SIG-M5 treated with dmso at 0.1 percent for 504 hours (cell line): ENCODE data around the gene CLCA4.
"Not testable (repeated sequence)": the region's sequence is repeated elsewhere in the genome, so short reads cannot be mapped to it uniquely, and the experiment has no call there.

Experiments used
- DNase-seq: peaks from one replicate; lab custom pipeline; 2025; ENCODE audit not compliant: unreplicated experiment; lab: John Stamatoyannopoulos, UW

Gene CLCA4, protein sequence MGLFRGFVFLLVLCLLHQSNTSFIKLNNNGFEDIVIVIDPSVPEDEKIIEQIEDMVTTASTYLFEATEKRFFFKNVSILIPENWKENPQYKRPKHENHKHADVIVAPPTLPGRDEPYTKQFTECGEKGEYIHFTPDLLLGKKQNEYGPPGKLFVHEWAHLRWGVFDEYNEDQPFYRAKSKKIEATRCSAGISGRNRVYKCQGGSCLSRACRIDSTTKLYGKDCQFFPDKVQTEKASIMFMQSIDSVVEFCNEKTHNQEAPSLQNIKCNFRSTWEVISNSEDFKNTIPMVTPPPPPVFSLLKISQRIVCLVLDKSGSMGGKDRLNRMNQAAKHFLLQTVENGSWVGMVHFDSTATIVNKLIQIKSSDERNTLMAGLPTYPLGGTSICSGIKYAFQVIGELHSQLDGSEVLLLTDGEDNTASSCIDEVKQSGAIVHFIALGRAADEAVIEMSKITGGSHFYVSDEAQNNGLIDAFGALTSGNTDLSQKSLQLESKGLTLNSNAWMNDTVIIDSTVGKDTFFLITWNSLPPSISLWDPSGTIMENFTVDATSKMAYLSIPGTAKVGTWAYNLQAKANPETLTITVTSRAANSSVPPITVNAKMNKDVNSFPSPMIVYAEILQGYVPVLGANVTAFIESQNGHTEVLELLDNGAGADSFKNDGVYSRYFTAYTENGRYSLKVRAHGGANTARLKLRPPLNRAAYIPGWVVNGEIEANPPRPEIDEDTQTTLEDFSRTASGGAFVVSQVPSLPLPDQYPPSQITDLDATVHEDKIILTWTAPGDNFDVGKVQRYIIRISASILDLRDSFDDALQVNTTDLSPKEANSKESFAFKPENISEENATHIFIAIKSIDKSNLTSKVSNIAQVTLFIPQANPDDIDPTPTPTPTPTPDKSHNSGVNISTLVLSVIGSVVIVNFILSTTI

DNA sequence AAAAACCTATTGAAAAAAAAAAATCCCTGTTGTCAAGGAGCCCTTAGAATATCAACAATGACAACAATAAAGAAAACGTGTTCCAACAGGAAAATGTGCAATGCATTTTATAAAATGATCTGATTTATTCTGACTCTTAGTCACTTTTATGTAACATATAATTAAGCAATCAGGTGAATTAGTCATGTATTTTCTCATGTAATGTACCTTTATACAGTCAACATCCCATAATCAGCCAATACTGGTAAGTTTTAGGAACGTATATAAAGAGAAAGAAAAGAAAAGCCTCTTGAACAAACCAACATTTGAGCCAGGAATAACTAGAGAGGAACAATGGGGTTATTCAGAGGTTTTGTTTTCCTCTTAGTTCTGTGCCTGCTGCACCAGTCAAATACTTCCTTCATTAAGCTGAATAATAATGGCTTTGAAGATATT is at the start of gene CLCA4:
TSS of gene CLCA4 (plus strand) at position 292 of the 435 bp plus-strand sequence. CDS start at position 334, 42 bp downstream.
- DNase-seq, result no peak

DNA sequence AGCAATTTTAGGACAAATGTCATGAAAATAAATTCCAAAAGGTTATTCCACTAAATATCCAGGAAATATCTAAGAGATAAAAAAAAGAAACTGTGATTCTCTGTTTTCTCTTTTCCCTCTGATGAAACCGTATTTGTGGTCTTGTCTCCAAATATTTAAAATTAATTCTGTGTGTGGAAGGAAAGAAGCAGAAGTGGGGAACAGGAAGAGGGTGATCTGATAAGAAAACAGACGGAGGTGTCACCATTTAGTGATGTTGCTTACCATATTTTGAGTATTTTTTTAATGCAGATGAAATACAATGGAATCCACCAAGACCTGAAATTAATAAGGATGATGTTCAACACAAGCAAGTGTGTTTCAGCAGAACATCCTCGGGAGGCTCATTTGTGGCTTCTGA is 48.6 kb upstream of the CLCA4 start:
- no peak for DNase-seq

DNA sequence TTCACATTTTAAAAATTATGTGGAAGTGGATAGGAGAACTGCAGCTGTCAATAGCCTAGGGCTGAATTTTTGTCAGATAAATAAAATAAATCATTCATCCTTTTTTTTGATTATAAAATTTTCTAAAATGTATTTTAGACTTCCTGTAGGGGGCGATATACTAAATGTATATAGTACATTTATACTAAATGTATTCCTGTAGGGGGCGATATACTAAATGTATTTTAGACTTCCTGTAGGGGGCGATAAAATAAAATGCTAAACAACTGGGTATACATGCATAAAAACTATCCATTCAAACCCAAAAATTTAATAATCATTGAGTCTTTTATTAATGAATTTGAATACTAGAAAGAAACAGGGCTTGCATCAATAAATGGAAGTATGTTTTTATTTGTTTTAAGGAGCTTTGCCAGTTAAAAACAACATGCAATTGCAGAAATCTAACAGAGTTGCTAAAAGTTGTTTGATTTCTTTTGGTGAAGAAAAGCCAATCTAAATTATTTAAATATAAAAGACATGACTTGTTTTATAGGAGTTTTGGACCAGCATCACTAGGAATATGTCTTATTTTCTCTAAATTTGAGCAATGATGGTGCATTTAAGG is 46.8 kb upstream of the CLCA4 start:
- peak; percentile 77 for DNase-seq

DNA sequence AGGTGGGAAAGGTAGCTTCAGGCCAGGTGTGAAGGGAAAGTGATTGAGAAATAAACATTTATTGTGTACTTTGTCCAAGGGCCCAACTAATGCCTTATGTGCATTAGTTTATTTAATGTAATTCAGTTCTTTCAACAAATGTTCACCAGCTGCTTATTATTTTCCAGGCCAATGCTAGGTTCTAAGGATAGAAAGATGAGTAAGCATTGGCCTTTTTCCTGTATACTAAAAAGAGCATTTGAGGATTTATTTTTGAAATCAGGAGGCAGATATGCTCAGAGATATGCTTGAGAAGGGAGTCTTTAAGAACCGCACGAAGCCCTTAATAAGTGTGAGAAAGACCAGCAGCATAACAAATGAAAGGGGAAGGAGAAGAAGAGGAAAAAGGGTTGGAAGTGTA is 46.2 kb upstream of the CLCA4 start:
- DNase-seq, result no peak

DNA sequence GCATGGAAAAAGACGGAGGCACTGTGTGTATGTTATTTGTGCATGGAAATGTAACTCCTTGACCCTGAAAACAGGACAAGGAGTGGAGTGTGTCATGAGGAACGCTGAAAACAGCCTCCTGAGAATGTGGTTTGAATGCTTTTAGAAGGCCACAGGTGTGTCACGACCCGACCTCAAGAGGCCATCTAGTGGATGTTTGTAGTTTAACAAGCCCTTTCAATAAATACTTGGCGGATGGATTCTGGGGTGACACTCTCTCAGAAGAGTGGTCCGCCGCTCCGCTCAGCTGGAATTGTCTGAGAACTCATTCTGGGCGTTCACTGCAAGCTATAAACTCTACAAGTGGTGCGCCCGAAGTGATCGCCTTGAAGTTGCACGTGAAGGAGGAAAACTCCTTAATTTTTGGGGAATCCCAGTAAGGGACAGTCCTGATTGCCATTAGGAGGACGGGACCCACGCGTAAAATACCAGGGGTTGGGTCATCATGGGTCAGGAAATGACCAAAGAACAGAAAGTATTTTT is 44.7 kb upstream of the CLCA4 start:
- DNase-seq, result not testable (repeated sequence)

GRCh38 chr1:86502721-86503405 is 44.0 kb upstream of the CLCA4 start:
- no peak for DNase-seq

GRCh38 chr1:86503406-86504136 is 43.3 kb upstream of the CLCA4 start:
- no peak for DNase-seq

DNA sequence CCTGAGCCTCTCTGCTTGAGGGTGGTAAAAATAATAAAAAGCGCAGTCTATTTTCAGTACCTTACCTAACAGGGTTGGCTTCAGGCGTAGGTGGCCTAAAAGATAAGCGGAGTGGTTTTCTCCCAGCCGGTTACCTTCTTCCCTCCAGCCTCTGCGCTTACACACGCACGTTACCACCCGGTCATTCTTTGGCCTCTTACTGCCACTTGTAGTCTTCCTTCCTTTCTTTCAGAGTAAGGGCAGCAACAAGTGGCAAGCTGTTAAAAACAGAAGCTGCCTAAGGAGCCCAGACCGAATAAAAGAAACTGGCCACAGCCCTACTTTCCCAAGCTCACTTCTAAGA is 42.8 kb upstream of the CLCA4 start:
- no peak for DNase-seq

- no peak for DNase-seq
These were observed 41.8 kb upstream of the CLCA4 start for GRCh38 chr1:86504895-86505563.

- no peak for DNase-seq
These were observed 41.3 kb upstream of the CLCA4 start for GRCh38 chr1:86505564-86505902.

GRCh38 chr1:86507935-86508582 is 38.8 kb upstream of the CLCA4 start:
- DNase-seq, result no peak

GRCh38 chr1:86508583-86508969 is 38.3 kb upstream of the CLCA4 start:
- no peak for DNase-seq

DNA sequence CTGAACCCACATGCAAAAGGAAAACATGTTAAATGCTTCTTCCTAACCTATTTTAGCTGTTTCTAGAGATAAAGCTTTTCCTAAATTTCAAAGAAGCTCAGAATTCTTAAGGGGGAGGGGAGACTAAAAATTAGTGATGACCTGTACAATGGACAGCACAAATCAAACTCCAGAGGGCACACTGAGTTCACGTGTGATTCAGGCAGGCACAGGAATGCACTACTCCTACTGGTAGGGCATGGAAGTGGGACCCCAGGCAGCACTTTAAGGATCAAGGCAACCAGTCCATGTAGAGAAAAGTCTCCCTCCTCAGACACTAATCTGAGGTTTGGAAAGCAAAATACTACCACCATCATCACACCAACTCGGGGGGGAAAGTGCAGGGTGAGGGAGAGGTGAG is 31.3 kb upstream of the CLCA4 start:
- DNase-seq, result no peak

DNA sequence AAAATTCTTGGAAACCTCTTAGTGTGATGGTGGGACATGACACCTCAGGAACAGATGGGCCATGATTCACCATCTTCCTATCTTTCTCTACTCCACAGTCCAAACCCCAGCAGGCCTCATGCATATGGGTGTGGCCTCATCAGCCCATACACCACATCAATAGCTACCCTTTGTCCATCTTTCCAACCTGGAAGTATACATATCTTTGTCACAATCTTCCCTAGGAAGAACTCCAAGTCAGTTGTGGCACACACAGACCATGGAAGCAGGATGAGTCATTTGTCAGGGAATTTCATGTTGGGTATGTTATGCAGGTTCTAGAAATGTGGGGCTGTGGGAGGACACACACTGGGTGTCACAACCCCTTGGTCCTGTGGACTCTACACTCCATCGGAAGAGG is 30.5 kb upstream of the CLCA4 start:
- DNase-seq, result no peak

DNA sequence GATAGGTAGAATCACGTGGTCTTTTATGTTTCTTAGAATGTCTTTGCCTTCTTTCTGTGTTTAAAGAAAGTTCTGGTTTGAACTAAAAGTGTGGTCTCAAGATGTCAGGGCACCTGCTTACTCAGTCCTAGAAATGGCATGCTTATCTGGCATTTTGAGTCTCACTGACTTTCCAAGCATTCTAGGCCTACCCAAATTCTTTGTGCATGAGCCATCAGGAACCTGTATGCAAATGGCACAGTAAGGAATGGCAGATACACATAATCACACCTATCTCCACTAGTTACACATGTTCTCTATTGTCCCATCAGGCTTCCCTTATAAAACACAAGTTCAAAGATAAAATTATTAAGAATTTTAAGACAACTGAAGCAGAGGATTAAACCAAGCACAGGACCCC is 29.5 kb upstream of the CLCA4 start:
- no peak for DNase-seq

GRCh38 chr1:86520789-86521521 is 25.9 kb upstream of the CLCA4 start:
- DNase-seq, result no peak

GRCh38 chr1:86521522-86521891 is 25.4 kb upstream of the CLCA4 start:
- DNase-seq, result no peak

DNA sequence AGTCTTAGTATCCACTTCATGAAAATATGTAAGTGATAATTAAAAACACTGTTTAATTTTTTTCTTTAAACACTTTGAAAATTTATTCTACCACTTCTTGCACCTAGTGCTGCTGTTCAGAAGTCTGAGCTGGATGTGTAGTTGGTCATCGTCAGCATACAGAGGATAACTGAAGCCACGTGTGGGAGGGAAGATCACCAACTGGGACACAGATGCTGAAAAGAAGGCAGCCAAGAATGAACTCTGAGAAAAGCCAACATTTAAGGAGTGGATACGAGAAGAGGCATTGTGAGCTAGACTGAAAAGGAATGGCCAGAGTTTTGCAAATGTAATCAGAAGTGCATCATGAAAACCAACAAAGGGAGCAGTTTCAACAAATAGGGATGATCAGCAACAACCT is 24.6 kb upstream of the CLCA4 start:
- DNase-seq, result no peak
